ENCODE data around the gene BMAL1. TPM values are rescaled to one million over a fixed set of nuclear protein-coding genes. Genes with fewer than 3 reads are reported as not detected.

BMAL1 gene
- total RNA-seq, 1 experiment from 2014 or later: 8.3 TPM

- H3K4me3 Mint-ChIP-seq: no peak overlapping the region
- no peak overlapping the region for H3K27ac Mint-ChIP-seq
- CTCF ChIA-PET: interaction anchor here (0.6 to 3.3 kb wide), 12 partner anchors 9 to 420 kb away, joined by 3 to 38 read pairs (median 4); no protein-coding TSS in a partner anchor
- H3K36me3 Mint-ChIP-seq: no peaks in the 10 kb centered on the region
- POLR2A ChIA-PET: no interaction called here
- no peak for TF ChIP-seq ESRRA (CRISPR knock-in tag; IDR thresholded peaks at IDR 0.05; ENCODE audit: borderline replicate concordance)
- TF ChIP-seq, protein P1, sequence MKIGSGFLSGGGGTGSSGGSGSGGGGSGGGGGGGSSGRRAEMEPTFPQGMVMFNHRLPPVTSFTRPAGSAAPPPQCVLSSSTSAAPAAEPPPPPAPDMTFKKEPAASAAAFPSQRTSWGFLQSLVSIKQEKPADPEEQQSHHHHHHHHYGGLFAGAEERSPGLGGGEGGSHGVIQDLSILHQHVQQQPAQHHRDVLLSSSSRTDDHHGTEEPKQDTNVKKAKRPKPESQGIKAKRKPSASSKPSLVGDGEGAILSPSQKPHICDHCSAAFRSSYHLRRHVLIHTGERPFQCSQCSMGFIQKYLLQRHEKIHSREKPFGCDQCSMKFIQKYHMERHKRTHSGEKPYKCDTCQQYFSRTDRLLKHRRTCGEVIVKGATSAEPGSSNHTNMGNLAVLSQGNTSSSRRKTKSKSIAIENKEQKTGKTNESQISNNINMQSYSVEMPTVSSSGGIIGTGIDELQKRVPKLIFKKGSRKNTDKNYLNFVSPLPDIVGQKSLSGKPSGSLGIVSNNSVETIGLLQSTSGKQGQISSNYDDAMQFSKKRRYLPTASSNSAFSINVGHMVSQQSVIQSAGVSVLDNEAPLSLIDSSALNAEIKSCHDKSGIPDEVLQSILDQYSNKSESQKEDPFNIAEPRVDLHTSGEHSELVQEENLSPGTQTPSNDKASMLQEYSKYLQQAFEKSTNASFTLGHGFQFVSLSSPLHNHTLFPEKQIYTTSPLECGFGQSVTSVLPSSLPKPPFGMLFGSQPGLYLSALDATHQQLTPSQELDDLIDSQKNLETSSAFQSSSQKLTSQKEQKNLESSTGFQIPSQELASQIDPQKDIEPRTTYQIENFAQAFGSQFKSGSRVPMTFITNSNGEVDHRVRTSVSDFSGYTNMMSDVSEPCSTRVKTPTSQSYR (CRISPR knock-in tag; IDR thresholded peaks at IDR 0.05): no peak
- TF ChIP-seq NFYB (CRISPR knock-in tag; conservative IDR thresholded peaks at IDR 0.05; ENCODE audit: low read depth): no peak
- H3K9me3 Mint-ChIP-seq: no peaks in the 10 kb centered on the region
- no peaks in the 10 kb centered on the region for H3K27me3 Mint-ChIP-seq (ENCODE audit: low read depth)
- no peaks in the 10 kb centered on the region for H3K4me1 Mint-ChIP-seq
- DNase-seq (ENCODE audit: low spot score) (no peak), ATAC-seq (no peak)
Measured at GRCh38 chr11:13334034-13334786, 56.6 kb downstream of the BMAL1 start.

GRCh38 chr11:13335319-13335718, 57.7 kb downstream of the BMAL1 start:
- H3K27ac Mint-ChIP-seq: no peak overlapping the region
- H3K9me3 Mint-ChIP-seq: no peaks in the 10 kb centered on the region
- POLR2A ChIA-PET: no interaction called here

GRCh38 chr11:13336246-13336878, 58.8 kb downstream of the BMAL1 start:
- ChIA-PET CTCF (interaction anchor here (0.9 to 3.3 kb wide), 6 partner anchors 9 to 130 kb away, joined by 3 to 38 read pairs (median 17); no protein-coding TSS in a partner anchor), POLR2A (no interaction called here)
- Mint-ChIP-seq H3K27me3 (ENCODE audit: low read depth) (no peaks in the 10 kb centered on the region), H3K36me3 (no peaks in the 10 kb centered on the region), H3K9me3 (peaks cover 2% of the 10 kb centered on the region; the same call in 1 of the 2 replicates), H3K4me1 (no peaks in the 10 kb centered on the region), H3K27ac (no peak overlapping the region), H3K4me3 (no peak overlapping the region)
- ATAC-seq: no peak
- DNase-seq (ENCODE audit: low spot score): no peak
- TF ChIP-seq, protein P1 (CRISPR knock-in tag; IDR thresholded peaks at IDR 0.05): no peak
- TF ChIP-seq RELA (CRISPR knock-in tag; IDR thresholded peaks at IDR 0.05; ENCODE audit: borderline replicate concordance) (no peak), RORB (CRISPR knock-in tag; IDR thresholded peaks at IDR 0.05) (no peak), IRF2 (CRISPR knock-in tag; IDR thresholded peaks at IDR 0.05; ENCODE audit: borderline replicate concordance, low read depth) (no peak), NFATC4 (CRISPR knock-in tag; IDR thresholded peaks at IDR 0.05) (no peak), CREM (CRISPR knock-in tag; IDR thresholded peaks at IDR 0.05) (no peak), NR1H2 (CRISPR knock-in tag; IDR thresholded peaks at IDR 0.05) (no peak)
- TF ChIP-seq, protein P2, sequence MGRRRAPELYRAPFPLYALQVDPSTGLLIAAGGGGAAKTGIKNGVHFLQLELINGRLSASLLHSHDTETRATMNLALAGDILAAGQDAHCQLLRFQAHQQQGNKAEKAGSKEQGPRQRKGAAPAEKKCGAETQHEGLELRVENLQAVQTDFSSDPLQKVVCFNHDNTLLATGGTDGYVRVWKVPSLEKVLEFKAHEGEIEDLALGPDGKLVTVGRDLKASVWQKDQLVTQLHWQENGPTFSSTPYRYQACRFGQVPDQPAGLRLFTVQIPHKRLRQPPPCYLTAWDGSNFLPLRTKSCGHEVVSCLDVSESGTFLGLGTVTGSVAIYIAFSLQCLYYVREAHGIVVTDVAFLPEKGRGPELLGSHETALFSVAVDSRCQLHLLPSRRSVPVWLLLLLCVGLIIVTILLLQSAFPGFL (CRISPR knock-in tag; IDR thresholded peaks at IDR 0.05; ENCODE audit: borderline replicate concordance): no peak
- TF ChIP-seq, protein P3, sequence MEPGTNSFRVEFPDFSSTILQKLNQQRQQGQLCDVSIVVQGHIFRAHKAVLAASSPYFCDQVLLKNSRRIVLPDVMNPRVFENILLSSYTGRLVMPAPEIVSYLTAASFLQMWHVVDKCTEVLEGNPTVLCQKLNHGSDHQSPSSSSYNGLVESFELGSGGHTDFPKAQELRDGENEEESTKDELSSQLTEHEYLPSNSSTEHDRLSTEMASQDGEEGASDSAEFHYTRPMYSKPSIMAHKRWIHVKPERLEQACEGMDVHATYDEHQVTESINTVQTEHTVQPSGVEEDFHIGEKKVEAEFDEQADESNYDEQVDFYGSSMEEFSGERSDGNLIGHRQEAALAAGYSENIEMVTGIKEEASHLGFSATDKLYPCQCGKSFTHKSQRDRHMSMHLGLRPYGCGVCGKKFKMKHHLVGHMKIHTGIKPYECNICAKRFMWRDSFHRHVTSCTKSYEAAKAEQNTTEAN (CRISPR knock-in tag; IDR thresholded peaks at IDR 0.05): no peak
- TF ChIP-seq, protein P4, sequence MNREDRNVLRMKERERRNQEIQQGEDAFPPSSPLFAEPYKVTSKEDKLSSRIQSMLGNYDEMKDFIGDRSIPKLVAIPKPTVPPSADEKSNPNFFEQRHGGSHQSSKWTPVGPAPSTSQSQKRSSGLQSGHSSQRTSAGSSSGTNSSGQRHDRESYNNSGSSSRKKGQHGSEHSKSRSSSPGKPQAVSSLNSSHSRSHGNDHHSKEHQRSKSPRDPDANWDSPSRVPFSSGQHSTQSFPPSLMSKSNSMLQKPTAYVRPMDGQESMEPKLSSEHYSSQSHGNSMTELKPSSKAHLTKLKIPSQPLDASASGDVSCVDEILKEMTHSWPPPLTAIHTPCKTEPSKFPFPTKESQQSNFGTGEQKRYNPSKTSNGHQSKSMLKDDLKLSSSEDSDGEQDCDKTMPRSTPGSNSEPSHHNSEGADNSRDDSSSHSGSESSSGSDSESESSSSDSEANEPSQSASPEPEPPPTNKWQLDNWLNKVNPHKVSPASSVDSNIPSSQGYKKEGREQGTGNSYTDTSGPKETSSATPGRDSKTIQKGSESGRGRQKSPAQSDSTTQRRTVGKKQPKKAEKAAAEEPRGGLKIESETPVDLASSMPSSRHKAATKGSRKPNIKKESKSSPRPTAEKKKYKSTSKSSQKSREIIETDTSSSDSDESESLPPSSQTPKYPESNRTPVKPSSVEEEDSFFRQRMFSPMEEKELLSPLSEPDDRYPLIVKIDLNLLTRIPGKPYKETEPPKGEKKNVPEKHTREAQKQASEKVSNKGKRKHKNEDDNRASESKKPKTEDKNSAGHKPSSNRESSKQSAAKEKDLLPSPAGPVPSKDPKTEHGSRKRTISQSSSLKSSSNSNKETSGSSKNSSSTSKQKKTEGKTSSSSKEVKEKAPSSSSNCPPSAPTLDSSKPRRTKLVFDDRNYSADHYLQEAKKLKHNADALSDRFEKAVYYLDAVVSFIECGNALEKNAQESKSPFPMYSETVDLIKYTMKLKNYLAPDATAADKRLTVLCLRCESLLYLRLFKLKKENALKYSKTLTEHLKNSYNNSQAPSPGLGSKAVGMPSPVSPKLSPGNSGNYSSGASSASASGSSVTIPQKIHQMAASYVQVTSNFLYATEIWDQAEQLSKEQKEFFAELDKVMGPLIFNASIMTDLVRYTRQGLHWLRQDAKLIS (CRISPR knock-in tag; IDR thresholded peaks at IDR 0.05; ENCODE audit: borderline replicate concordance): no peak

More at GRCh38 chr11:13335319-13335718, 57.7 kb downstream of the BMAL1 start:
- ATAC-seq (peak; percentile 94), DNase-seq (ENCODE audit: low spot score) (peak; percentile 83)
- CTCF ChIA-PET: interaction anchor here (0.5 to 3.3 kb wide), 39 partner anchors 9 to 421 kb away, joined by 3 to 38 read pairs (median 5); no protein-coding TSS in a partner anchor
- H3K36me3 Mint-ChIP-seq: no peaks in the 10 kb centered on the region
- TF ChIP-seq, protein P5, sequence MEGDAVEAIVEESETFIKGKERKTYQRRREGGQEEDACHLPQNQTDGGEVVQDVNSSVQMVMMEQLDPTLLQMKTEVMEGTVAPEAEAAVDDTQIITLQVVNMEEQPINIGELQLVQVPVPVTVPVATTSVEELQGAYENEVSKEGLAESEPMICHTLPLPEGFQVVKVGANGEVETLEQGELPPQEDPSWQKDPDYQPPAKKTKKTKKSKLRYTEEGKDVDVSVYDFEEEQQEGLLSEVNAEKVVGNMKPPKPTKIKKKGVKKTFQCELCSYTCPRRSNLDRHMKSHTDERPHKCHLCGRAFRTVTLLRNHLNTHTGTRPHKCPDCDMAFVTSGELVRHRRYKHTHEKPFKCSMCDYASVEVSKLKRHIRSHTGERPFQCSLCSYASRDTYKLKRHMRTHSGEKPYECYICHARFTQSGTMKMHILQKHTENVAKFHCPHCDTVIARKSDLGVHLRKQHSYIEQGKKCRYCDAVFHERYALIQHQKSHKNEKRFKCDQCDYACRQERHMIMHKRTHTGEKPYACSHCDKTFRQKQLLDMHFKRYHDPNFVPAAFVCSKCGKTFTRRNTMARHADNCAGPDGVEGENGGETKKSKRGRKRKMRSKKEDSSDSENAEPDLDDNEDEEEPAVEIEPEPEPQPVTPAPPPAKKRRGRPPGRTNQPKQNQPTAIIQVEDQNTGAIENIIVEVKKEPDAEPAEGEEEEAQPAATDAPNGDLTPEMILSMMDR (IDR thresholded peaks at IDR 0.05): peak; percentile 79
- no peak for TF ChIP-seq FOXP1 (CRISPR knock-in tag; IDR thresholded peaks at IDR 0.05; ENCODE audit: borderline replicate concordance)
- no peaks in the 10 kb centered on the region for H3K4me1 Mint-ChIP-seq
- H3K4me3 Mint-ChIP-seq: no peak overlapping the region
- no peaks in the 10 kb centered on the region for H3K27me3 Mint-ChIP-seq (ENCODE audit: low read depth)

All from WTC11 (cell line).